ENCODE measurements around the gene TMEM132E.

- TF ChIP-seq CTCF (conservative IDR thresholded peaks at IDR 0.05 in 1 of 2, IDR thresholded peaks at IDR 0.05 in 1 of 2; ENCODE audit: extremely low read depth in 1 of 2, insufficient read depth in 1 of 2, low read depth in 1 of 2, low read length in 2 of 2): no peak
- TF ChIP-seq EZH2 (IDR thresholded peaks at IDR 0.05; ENCODE audit: borderline replicate concordance, low read length): no peak
Measured at GRCh38 chr17:34547453-34548063, 31.8 kb upstream of the TMEM132E start.
